DND-41 (cell line): ENCODE data around the gene MAPK10.

ENCODE experiments used
- CTCF ChIP-seq: IDR thresholded peaks from 2 replicates; pipeline ENCODE4 v1.5.1; 2012; ENCODE audit warnings: borderline replicate concordance, low read length, moderate library complexity, mild to moderate bottlenecking; ENCODE audit not compliant: poor library complexity, severe bottlenecking; ENCODE audit errors: extremely low read depth
- EZH2 ChIP-seq: IDR thresholded peaks from 3 replicates; pipeline ENCODE4 v1.6.1; 2012; ENCODE audit warnings: borderline replicate concordance, low read depth, mild to moderate bottlenecking, moderate library complexity, low read length, inconsistent platforms; ENCODE audit not compliant: severe bottlenecking

- TF ChIP-seq CTCF (no peak), EZH2 (no peak)
Measured at GRCh38 chr4:86141161-86141560, 218.7 kb downstream of the MAPK10 start.
